ENCODE results near the gene SRSF9. TPM values are rescaled to one million over a fixed set of nuclear protein-coding genes. Genes with fewer than 3 reads are reported as not detected.
A peak's percentile ranks its signal among the peaks of the same experiment; 100 is the strongest.
"Not testable (repeated sequence)": the region's sequence is repeated elsewhere in the genome, so short reads cannot be mapped to it uniquely, and the experiment has no call there.

Gene SRSF9
- total RNA-seq, 2 experiments from 2014 or later, result 175 to 180 TPM

DNA sequence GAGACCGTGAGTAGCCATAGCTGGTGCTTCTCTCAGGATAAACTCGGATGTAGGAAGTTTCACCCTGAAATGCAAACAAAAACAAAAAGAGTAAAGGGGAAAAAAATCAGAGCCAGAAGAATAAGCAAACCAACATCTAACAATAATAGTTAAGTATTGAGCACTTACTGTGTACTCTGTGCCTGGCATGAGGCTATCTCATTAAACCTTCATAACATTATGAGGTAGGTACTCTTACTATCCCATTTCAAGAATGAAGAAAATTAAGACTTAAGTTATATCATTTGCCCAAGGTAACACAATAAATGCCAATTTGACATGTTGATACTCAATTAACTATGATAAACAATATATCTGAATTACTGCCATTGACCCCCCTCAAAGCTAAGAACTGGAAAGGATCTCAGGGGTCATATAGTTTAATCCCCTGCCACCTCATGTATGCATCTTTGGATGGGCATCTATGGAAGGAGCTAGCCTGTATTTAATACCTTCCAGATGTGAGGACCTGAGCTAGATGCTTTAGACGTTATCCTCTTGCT is 7.4 kb downstream of the SRSF9 start:
- DNase-seq, result no peak
- Mint-ChIP-seq H3K9me3 (no peaks in the 10 kb centered on the region), H3K4me1 (peaks cover 19% of the 10 kb centered on the region), H3K4me3 (no peak overlapping the region), H3K36me3 (ENCODE audit: low read depth) (peaks cover 69% of the 10 kb centered on the region), H3K27me3 (no peaks in the 10 kb centered on the region), H3K27ac (no peak overlapping the region)
- ChIA-PET POLR2A (interaction anchor here (1.1 to 1.4 kb wide), 2 partner anchors 19 to 67 kb away, joined by 3 to 4 read pairs; partner anchors contain the start of gene COQ5), CTCF (interaction anchor here (1.0 kb wide), 1 partner anchor 24 kb away, joined by 3 read pairs; no protein-coding TSS in a partner anchor)

DNA sequence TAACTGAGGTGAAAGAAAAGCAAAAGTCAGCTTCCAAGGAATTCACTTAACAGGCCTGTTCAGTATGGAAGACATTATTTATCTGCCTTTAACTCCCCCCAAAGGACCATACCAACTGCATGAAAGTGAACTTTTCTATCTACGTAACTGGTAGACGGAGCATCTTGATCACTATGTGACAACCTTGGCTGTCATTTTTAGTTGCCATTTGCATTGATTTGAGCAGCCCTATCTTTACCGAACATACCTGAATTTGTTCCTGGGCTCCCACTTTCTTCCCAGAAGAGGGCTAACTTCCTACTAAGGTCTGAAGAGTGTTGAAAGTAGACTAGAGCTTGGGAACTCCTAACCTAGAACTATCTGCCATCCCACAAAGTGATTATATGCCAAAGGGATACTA is 9.4 kb downstream of the SRSF9 start:
- Mint-ChIP-seq H3K27me3 (no peaks in the 10 kb centered on the region), H3K27ac (no peak overlapping the region), H3K9me3 (no peaks in the 10 kb centered on the region), H3K4me1 (peaks cover under 1% of the 10 kb centered on the region), H3K4me3 (no peak overlapping the region), H3K36me3 (ENCODE audit: low read depth) (peaks cover 72% of the 10 kb centered on the region)
- ChIA-PET CTCF (no interaction called here), POLR2A (interaction anchor here (2.2 kb wide), 1 partner anchor 14 kb away, joined by 6 read pairs; the partner anchor contains the start of genes GATC and TRIAP1)
- DNase-seq, result no peak

DNA sequence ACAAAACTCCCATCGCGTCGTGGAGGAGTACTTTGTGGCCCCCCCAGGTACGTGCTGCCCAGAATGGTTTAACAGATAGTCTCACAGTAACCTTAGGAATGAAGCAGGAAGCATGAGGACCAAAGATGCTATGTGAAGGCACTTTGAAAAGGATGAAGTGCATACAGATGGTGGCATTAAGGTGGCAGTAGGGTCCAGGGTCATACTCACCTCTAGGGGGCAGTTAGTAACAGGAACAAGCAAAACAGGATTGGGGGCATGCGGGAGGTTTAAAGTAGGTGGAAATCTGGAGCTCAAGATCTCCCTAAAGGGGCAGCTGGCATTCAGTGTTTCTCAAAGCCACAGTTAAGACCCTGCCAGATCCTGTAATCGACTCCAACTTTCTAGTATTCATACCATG is 12.4 kb downstream of the SRSF9 start:
- Mint-ChIP-seq H3K4me1 (peaks cover 6% of the 10 kb centered on the region), H3K36me3 (ENCODE audit: low read depth) (peaks cover 49% of the 10 kb centered on the region), H3K9me3 (no peaks in the 10 kb centered on the region), H3K4me3 (no peak overlapping the region), H3K27me3 (no peaks in the 10 kb centered on the region), H3K27ac (no peak overlapping the region)
- no peak for DNase-seq
- POLR2A ChIA-PET, result interaction anchor here (0.5 to 2.2 kb wide), 5 partner anchors 9 to 40 kb away, joined by 3 to 9 read pairs (median 6); partner anchors contain the start of genes DYNLL1 and SRSF9
- CTCF ChIA-PET, result interaction anchor here (1.4 to 4.4 kb wide), 4 partner anchors 10 to 17 kb away, joined by 3 to 33 read pairs (median 12); partner anchors contain the start of gene SRSF9

DNA sequence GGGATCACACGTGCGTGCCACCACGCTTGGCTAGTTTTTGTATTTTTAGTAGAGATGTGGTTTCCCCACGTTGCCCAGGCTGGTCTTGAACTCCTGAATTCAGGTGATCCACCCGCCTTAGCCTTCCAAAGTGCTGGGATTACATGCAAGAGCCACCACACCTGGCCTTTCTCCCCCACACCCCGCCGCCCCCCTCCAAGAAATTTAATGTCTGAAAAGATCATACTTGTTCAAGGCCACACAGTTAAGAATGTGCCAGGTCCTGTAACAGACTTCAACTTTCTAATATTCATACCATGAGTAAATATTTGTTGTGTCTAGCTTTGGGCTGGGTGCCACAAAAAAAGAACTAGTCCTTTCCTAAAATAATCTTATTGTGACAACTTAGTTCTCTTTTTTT is 14.2 kb downstream of the SRSF9 start:
- no peak for DNase-seq
- no peaks in the 10 kb centered on the region for H3K27me3 Mint-ChIP-seq
- H3K27ac Mint-ChIP-seq, result peak overlapping the region; percentile 10
- H3K9me3 Mint-ChIP-seq, result no peaks in the 10 kb centered on the region
- peaks cover 6% of the 10 kb centered on the region for H3K4me1 Mint-ChIP-seq
- peaks cover 45% of the 10 kb centered on the region for H3K36me3 Mint-ChIP-seq (ENCODE audit: low read depth)
- POLR2A ChIA-PET, result interaction anchor here (1.6 to 2.1 kb wide), 2 partner anchors 37 to 41 kb away, joined by 3 to 6 read pairs; partner anchors contain the start of gene DYNLL1
- CTCF ChIA-PET, result interaction anchor here (0.7 to 4.4 kb wide), 4 partner anchors 9 to 107 kb away, joined by 4 to 33 read pairs (median 12); partner anchors contain the start of gene SRSF9
- H3K4me3 Mint-ChIP-seq, result no peak overlapping the region

DNA sequence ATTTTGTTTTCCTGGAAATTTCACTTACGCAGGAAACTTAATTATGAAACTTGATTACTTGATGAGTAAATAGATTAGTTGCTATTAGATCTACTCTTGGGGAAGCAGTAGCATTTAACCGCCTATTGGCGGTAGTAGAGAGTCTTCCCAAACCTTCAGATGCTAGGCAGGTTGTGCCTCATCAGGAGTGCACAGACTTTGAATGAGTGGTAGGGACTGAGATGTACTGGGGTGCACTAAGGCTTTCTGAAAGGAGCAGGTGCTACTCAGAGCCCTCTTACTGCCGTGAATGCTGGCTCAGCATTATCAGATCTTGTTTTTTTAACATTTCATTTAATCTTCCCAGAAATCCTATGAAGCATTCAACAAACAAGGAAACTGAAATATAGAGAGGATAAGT is 15.6 kb downstream of the SRSF9 start:
- POLR2A ChIA-PET, result interaction anchor here (1.0 to 1.1 kb wide), 2 partner anchors 15 to 161 kb away, joined by 3 to 4 read pairs; partner anchors contain the start of gene RNU4-1
- H3K36me3 Mint-ChIP-seq (ENCODE audit: low read depth), result peaks cover 38% of the 10 kb centered on the region
- H3K9me3 Mint-ChIP-seq, result no peaks in the 10 kb centered on the region
- no peaks in the 10 kb centered on the region for H3K27me3 Mint-ChIP-seq
- peaks cover 10% of the 10 kb centered on the region for H3K4me1 Mint-ChIP-seq
- H3K27ac Mint-ChIP-seq, result no peak overlapping the region
- no peak overlapping the region for H3K4me3 Mint-ChIP-seq
- CTCF ChIA-PET, result interaction anchor here (0.7 to 4.1 kb wide), 8 partner anchors 10 to 128 kb away, joined by 3 to 21 read pairs (median 4); partner anchors contain the start of genes POP5 and SRSF9
- no peak for DNase-seq

DNA sequence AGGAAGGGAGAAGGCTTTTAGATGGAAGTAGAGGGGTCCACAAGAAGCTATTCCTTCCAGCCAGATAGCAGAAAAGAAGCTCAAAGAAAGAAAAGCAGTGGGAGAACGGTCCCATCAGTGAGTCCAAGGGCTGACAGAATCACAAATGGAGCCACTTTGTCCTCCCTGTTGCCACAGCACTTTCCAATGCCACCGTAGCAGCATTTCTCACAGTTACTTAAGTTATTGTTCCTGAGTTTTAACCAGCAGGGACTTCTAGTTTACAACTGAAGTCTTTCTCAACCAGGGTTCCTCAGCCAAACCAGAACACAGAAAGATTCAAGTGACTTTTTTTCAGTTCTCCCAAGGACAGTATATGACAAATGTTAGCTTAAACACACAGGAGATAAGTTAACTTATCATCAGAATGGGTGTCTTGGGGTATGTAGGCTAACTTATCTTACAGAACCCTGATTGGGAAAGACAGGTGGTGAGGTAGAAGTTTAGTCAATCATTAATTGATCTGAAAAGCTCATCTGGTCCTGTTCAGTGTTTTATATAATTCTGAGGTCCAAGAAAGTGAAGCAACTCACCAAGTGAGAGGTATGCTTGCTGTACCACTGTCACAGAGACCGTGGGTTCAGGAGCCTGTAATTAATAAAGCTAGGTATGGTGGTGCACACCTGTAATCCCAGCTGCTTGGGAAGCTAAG is 16.3 kb downstream of the SRSF9 start:
- DNase-seq, result no peak
- no peaks in the 10 kb centered on the region for H3K9me3 Mint-ChIP-seq
- ChIA-PET CTCF (interaction anchor here (0.7 to 4.1 kb wide), 11 partner anchors 10 to 129 kb away, joined by 3 to 21 read pairs (median 3); partner anchors contain the start of genes POP5 and SRSF9), POLR2A (interaction anchor here (1.0 to 3.3 kb wide), 3 partner anchors 15 to 160 kb away, joined by 3 to 8 read pairs (median 4); partner anchors contain the start of genes COX6A1 and RNU4-1)
- H3K27ac Mint-ChIP-seq, result no peak overlapping the region
- no peaks in the 10 kb centered on the region for H3K27me3 Mint-ChIP-seq
- H3K36me3 Mint-ChIP-seq (ENCODE audit: low read depth), result peaks cover 34% of the 10 kb centered on the region
- peaks cover 11% of the 10 kb centered on the region for H3K4me1 Mint-ChIP-seq
- H3K4me3 Mint-ChIP-seq, result no peak overlapping the region

DNA sequence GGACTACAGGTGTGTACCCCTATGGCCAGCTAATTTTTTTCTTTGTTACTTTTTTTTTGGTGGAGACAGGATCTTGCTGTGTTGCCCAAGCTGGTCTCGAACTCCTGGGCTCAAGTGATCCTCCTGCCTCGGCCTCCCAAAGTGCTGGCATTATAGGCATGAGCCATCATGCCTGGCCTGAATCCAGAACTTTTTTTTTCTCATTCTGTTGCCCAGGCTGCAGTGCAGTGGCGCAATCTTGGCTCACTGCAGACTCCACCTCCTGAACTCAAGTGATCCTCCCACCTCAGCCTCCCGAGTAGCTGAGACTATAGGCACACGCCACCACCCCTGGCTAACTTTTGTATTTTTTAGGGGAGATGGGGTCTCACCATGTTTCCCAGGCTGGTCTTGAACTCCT is 17.0 kb downstream of the SRSF9 start:
- POLR2A ChIA-PET, result interaction anchor here (0.9 to 3.3 kb wide), 2 partner anchors 15 to 77 kb away, joined by 3 to 8 read pairs; partner anchors contain the start of genes COQ5 and COX6A1
- H3K4me1 Mint-ChIP-seq, result peaks cover 18% of the 10 kb centered on the region
- not testable (repeated sequence) for H3K27ac Mint-ChIP-seq, H3K27me3 Mint-ChIP-seq, DNase-seq, H3K9me3 Mint-ChIP-seq, H3K4me3 Mint-ChIP-seq
- CTCF ChIA-PET, result interaction anchor here (0.9 to 4.1 kb wide), 7 partner anchors 12 to 129 kb away, joined by 3 to 21 read pairs (median 6); partner anchors contain the start of genes POP5 and SRSF9
- H3K36me3 Mint-ChIP-seq (ENCODE audit: low read depth), result peaks cover 41% of the 10 kb centered on the region

DNA sequence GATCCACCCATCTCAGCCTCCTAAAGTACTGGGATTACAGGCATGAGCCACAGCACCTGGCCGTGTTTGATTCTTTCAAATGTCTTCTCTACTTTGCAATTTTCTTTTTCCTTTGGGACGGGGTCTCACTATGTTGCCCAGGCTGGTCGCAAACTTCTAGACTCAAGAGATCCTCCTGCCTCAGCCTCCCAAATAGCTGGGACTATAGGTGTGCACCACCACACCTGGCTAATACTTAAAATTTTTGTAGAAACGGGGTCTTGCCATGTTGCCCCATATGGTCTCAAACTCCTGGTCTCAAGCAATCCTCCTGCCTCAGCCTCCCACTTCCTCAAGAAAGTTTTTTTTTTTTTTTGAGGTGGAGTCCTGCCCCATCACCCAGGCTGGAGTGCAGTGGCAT is 21.6 kb downstream of the SRSF9 start:
- peak overlapping the region; percentile 87 for H3K4me3 Mint-ChIP-seq
- peak overlapping the region; percentile 85 for H3K27ac Mint-ChIP-seq
- H3K27me3 Mint-ChIP-seq, result no peaks in the 10 kb centered on the region
- H3K4me1 Mint-ChIP-seq, result peaks cover 42% of the 10 kb centered on the region
- no peaks in the 10 kb centered on the region for H3K9me3 Mint-ChIP-seq
- CTCF ChIA-PET, result interaction anchor here (0.6 to 3.4 kb wide), 6 partner anchors 10 to 80 kb away, joined by 4 to 9 read pairs (median 6); partner anchors contain the start of genes COX6A1 and SRSF9
- H3K36me3 Mint-ChIP-seq (ENCODE audit: low read depth), result peaks cover 37% of the 10 kb centered on the region
- no peak for DNase-seq
- POLR2A ChIA-PET, result interaction anchor here (0.6 to 3.4 kb wide), 5 partner anchors 8 to 157 kb away, joined by 3 to 19 read pairs (median 5); partner anchors contain the start of genes COX6A1, RNU4-2 and SRSF9

DNA sequence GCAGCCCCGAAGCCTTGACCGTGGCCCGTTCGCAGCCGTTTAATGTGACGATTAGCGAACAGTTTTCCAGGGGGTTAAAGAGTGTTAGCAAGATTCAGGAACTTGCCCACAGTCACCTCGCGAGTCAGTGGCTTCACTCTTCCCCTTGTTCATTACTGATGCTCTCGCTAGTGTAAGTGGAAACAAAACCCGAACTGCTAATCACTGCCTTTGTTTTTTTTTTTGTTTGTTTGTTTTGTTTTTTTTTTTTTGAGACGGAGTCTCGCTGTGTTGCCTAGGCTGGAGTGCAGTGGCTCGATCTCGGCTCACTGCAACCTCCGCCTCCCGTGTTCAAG is 22.7 kb downstream of the SRSF9 start:
- Mint-ChIP-seq H3K4me3 (peak overlapping the region; percentile 87), H3K27ac (peak overlapping the region; percentile 85), H3K36me3 (ENCODE audit: low read depth) (peaks cover 38% of the 10 kb centered on the region), H3K4me1 (peaks cover 42% of the 10 kb centered on the region)
- ChIA-PET CTCF (interaction anchor here (0.7 to 1.6 kb wide), 4 partner anchors 20 to 132 kb away, joined by 3 to 7 read pairs (median 4); partner anchors contain the start of gene SRSF9), POLR2A (interaction anchor here (1.9 to 3.4 kb wide), 3 partner anchors 9 to 156 kb away, joined by 5 to 19 read pairs (median 12); partner anchors contain the start of genes COX6A1, RNU4-2 and SRSF9)
- DNase-seq, H3K27me3 Mint-ChIP-seq, H3K9me3 Mint-ChIP-seq: not testable (repeated sequence)

DNA sequence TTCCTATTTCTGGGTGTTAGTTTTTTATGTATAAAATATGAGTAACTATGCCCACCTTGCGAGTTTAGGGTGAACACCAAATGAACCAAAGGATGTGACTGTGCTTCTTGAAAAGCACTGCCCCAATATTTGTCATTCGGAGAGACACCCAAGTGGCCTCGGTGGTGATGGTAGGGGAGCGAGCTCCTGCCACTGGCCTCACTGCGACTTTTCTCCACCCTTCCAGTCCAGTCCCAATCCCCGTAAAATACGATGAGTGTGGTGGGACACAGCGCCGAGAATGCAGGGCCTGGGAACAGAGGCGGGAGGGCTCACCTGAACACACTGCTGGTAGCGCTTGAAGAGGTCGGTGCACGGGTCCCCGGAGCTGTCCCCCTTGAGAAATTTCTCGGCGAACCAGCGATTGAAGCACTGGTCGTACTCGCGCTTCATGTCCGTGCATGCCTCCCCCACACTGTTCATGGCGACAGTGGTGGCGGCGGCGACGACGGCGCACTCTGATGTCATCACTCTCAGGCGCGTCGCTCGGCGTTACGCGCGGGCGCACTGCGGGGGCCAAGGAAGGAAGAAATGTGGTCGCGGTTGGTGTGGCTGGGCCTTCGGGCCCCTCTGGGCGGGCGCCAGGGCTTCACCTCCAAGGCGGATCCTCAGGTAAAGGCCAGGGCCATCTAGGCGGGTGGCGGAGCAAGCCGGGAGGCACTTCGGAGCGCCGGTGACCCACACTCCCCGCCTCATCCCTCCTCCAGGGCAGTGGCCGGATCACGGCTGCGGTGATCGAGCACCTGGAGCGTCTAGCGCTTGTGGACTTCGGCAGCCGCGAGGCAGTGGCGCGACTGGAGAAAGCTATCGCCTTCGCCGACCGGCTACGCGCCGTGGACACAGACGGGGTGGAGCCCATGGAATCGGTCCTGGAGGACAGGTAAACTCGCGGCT is 23.4 kb downstream of the SRSF9 start, which contains the start of the genes GATC and TRIAP1:
GATC (plus strand) TSS at position 534 of the 933 bp plus-strand sequence; CDS start at position 571, 37 bp downstream.
TRIAP1 (minus strand) TSS at position 474 of the 933 bp plus-strand sequence; CDS start at position 462, 12 bp downstream.
- ChIA-PET CTCF (interaction anchor here (1.1 kb wide), 1 partner anchor 91 kb away, joined by 3 read pairs; no protein-coding TSS in a partner anchor), POLR2A (interaction anchor here (1.2 to 3.4 kb wide), 6 partner anchors 8 to 155 kb away, joined by 3 to 19 read pairs (median 6); partner anchors contain the start of genes COX6A1, RNU4-2 and SRSF9)
- no peaks in the 10 kb centered on the region for H3K27me3 Mint-ChIP-seq
- H3K36me3 Mint-ChIP-seq (ENCODE audit: low read depth), result peaks cover 43% of the 10 kb centered on the region
- H3K9me3 Mint-ChIP-seq, result no peaks in the 10 kb centered on the region
- H3K27ac Mint-ChIP-seq, result peak within 1 kb of the TSS; percentile 85
- H3K4me1 Mint-ChIP-seq, result peaks cover 44% of the 10 kb centered on the region
- H3K4me3 Mint-ChIP-seq, result peak within 1 kb of the TSS; percentile 87
- peak; percentile 90 for DNase-seq

DNA sequence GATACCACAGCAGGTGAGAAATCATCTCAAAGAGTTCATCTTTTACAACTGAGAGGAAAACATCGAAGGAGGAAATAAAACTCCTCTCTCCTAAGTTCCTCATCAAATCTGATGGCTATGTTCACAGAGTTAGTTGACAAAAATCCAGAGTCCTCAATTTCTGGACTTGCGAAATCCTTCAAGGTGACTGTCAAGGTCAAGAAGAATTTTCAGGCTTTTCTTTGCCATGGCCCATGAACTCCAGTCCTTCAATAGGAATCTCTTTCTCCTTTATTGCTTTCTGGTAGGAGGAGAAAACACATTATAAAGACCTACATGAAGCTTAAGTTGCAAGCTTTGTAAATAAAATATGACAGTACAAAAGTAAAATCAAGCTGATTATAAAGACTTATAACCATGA is 24.9 kb downstream of the SRSF9 start:
- H3K27ac Mint-ChIP-seq, result peak overlapping the region; percentile 85
- no peaks in the 10 kb centered on the region for H3K9me3 Mint-ChIP-seq
- no peaks in the 10 kb centered on the region for H3K27me3 Mint-ChIP-seq
- peak overlapping the region; percentile 87 for H3K4me3 Mint-ChIP-seq
- peaks cover 52% of the 10 kb centered on the region for H3K4me1 Mint-ChIP-seq
- CTCF ChIA-PET, result interaction anchor here (1.7 kb wide), 1 partner anchor 15 kb away, joined by 4 read pairs; no protein-coding TSS in a partner anchor
- POLR2A ChIA-PET, result interaction anchor here (0.7 to 1.3 kb wide), 2 partner anchors 51 to 136 kb away, joined by 3 to 4 read pairs; partner anchors contain the start of gene DYNLL1
- H3K36me3 Mint-ChIP-seq (ENCODE audit: low read depth), result peaks cover 51% of the 10 kb centered on the region
- no peak for DNase-seq
